Measurements from ENCODE around the gene TUBGCP3.

DNA sequence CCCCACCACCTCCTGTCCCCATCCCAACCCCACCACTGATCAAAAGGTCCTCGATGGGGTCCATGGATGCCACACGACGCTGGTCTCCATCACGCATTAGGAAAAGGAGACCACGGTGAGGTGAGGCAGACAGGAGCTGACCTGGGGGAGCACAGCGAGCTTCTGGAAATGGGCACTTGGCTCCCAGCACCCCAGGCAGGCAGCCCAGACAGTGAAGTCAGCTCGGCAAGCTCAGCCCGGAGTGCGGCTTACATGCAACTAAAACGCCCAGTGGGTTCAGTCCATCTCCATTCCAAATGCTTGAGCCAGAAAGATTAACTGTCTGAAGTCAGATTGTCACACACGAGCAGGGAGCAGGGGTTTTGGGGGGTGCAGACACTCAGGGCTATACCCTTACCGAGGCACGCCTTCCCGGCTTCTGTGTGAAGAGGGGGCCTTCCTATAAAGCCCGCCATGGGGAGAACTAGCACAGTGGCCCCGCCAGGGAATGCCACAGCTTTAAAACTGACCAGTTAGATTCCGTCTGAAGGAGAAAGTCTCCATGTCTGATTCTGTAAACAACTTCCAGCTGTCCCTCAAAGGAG, 132.4 kb downstream of the TUBGCP3 start:
- TF ChIP-seq CTCF (IDR thresholded peaks at IDR 0.05) (no peak), POLR2A (IDR thresholded peaks at IDR 0.05) (no peak), EP300 (IDR thresholded peaks at IDR 0.05) (no peak)

Data from tibial nerve (tissue), 4 donors.